ENCODE data around the gene IL17RC.
"Not testable (repeated sequence)": the region's sequence is repeated elsewhere in the genome, so short reads cannot be mapped to it uniquely, and the experiment has no call there.

The IL17RC gene

GRCh38 chr3:9893739-9894138, 23.2 kb upstream of the IL17RC start:
- no peak for DNase-seq

GRCh38 chr3:9895715-9896114, 21.2 kb upstream of the IL17RC start:
- DNase-seq, result not testable (repeated sequence)

- not testable (repeated sequence) for DNase-seq
Measured at GRCh38 chr3:9896755-9897407, 20.0 kb upstream of the IL17RC start.

GRCh38 chr3:9897408-9898372, 19.2 kb upstream of the IL17RC start:
- DNase-seq, result no peak

GRCh38 chr3:9898467-9899241, 18.2 kb upstream of the IL17RC start:
- DNase-seq, result no peak

GRCh38 chr3:9899289-9899791, 17.6 kb upstream of the IL17RC start:
- no peak for DNase-seq

GRCh38 chr3:9900965-9901415, 15.9 kb upstream of the IL17RC start:
- DNase-seq, result not testable (repeated sequence)

- peak; percentile 92 to 95 for DNase-seq
Measured at GRCh38 chr3:9901967-9902366, 14.9 kb upstream of the IL17RC start.

- peak; percentile 77 to 83 for DNase-seq
Measured at GRCh38 chr3:9902372-9903237, 14.3 kb upstream of the IL17RC start, which contains the start of gene IL17RE. Gene IL17RE (plus strand): TSS chr3:9902848. CDS start chr3:9902933, 85 bp downstream.

- peak in 1 of 2 experiments; percentile 28 for DNase-seq
Measured at GRCh38 chr3:9903238-9903624, 13.7 kb upstream of the IL17RC start.

GRCh38 chr3:9903904-9904303, 13.0 kb upstream of the IL17RC start:
- no peak for DNase-seq

- DNase-seq, result no peak
Measured at GRCh38 chr3:9906480-9906879, 10.4 kb upstream of the IL17RC start.

- DNase-seq, result no peak
Measured at GRCh38 chr3:9908286-9908685, 8.6 kb upstream of the IL17RC start.

GRCh38 chr3:9909221-9910013, 7.5 kb upstream of the IL17RC start:
- no peak for DNase-seq

GRCh38 chr3:9911863-9912262, 5.0 kb upstream of the IL17RC start:
- no peak for DNase-seq

GRCh38 chr3:9912294-9912935, 4.5 kb upstream of the IL17RC start:
- DNase-seq, result no peak

GRCh38 chr3:9913601-9914000, 3.3 kb upstream of the IL17RC start:
- DNase-seq, result no peak

- no peak for DNase-seq
Measured at GRCh38 chr3:9914011-9914410, 2.9 kb upstream of the IL17RC start.

- DNase-seq, result peak; percentile 71 to 79
Measured at GRCh38 chr3:9914559-9915253, 2.2 kb upstream of the IL17RC start.
